Central memory CD8-positive, alpha-beta T cell (primary cell): ENCODE measurements around the gene CBLC.

Experiments used
- ATAC-seq: fragments of 150-1000 bp; cut with Tn5 transposase; replicated peaks from 2 replicates; pipeline ENCODE4 v1.10.0; 2022; ENCODE audit warnings: mild to moderate bottlenecking, moderate FRiP score, moderate number of reproducible peaks; ENCODE audit not compliant: poor library complexity, severe bottlenecking; ENCODE audit errors: extremely low read depth
- DNase-seq, 2 donors: peaks; one replicate each; pipeline ENCODE4 v3.0.0; 2021; ENCODE audit warnings: low spot score in 2 of 2
- H3K27ac Mint-ChIP-seq: one replicate; pipeline ENCODE4 v1.8.0; 2022; ENCODE audit warnings: low read depth, mild to moderate bottlenecking, moderate library complexity, mixed read lengths
- H3K27me3 Mint-ChIP-seq: one replicate; pipeline ENCODE4 v1.8.0; 2022; ENCODE audit warnings: mixed read lengths
- H3K36me3 Mint-ChIP-seq: one replicate; pipeline ENCODE4 v1.8.0; 2022; ENCODE audit warnings: mild to moderate bottlenecking, moderate library complexity, mixed read lengths; ENCODE audit not compliant: insufficient read depth
- H3K4me1 Mint-ChIP-seq: one replicate; pipeline ENCODE4 v1.8.0; 2022; ENCODE audit warnings: mixed read lengths
- H3K4me3 Mint-ChIP-seq: one replicate; pipeline ENCODE4 v1.8.0; 2022; ENCODE audit warnings: mild to moderate bottlenecking, moderate library complexity, mixed read lengths
- H3K9me3 Mint-ChIP-seq: one replicate; pipeline ENCODE4 v1.8.0; 2022; ENCODE audit warnings: mixed read lengths

The CBLC gene

DNA sequence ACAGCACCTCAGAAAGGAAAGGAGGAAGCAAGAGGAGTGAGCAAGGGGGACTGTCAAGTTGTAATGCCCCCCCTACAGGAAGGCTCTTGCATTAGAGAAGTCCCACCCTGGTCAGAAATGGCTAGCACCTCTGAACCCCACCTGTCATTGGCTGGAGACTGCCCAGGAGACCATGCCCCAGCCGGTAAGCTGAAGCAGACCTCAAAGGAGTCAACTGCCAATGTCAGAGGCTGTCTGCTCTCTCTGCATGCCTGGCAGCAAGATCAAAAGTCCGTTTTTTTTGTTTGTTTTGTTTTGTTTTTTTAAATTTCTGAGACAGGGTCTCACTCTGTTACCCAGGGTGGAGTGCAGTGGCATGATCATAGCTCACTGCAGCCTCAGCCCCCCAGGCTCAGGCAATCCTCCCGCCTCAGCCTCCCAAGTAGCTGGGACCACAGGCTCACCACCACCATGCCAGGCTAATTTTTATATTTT, 37.3 kb upstream of the CBLC start:
- Mint-ChIP-seq H3K4me1 (peaks cover 16% of the 10 kb centered on the region), H3K27ac (peak overlapping the region; percentile 8), H3K36me3 (peaks cover 1% of the 10 kb centered on the region), H3K4me3 (no peak overlapping the region), H3K9me3 (no peaks in the 10 kb centered on the region), H3K27me3 (no peaks in the 10 kb centered on the region)
- DNase-seq (no peak), ATAC-seq (no peak)

- no peak for ATAC-seq
- no peak overlapping the region for H3K27ac Mint-ChIP-seq
Measured at GRCh38 chr19:44741258-44741731, 36.4 kb upstream of the CBLC start.

GRCh38 chr19:44741841-44742329, 35.8 kb upstream of the CBLC start:
- no peak overlapping the region for H3K27ac Mint-ChIP-seq
- H3K27me3 Mint-ChIP-seq = no peaks in the 10 kb centered on the region
- H3K36me3 Mint-ChIP-seq = peaks cover 5% of the 10 kb centered on the region
- no peak for ATAC-seq
- no peaks in the 10 kb centered on the region for H3K9me3 Mint-ChIP-seq
- H3K4me1 Mint-ChIP-seq = peaks cover 18% of the 10 kb centered on the region
- no peak overlapping the region for H3K4me3 Mint-ChIP-seq
- DNase-seq = no peak

More at GRCh38 chr19:44741258-44741731, 36.4 kb upstream of the CBLC start:
- Mint-ChIP-seq H3K4me3 (no peak overlapping the region), H3K36me3 (peaks cover 3% of the 10 kb centered on the region), H3K4me1 (peaks cover 16% of the 10 kb centered on the region), H3K27me3 (no peaks in the 10 kb centered on the region), H3K9me3 (no peaks in the 10 kb centered on the region)
- no peak for DNase-seq

GRCh38 chr19:44742330-44743061, 35.2 kb upstream of the CBLC start:
- H3K36me3 Mint-ChIP-seq = peaks cover 5% of the 10 kb centered on the region
- no peak overlapping the region for H3K4me3 Mint-ChIP-seq
- peaks cover 18% of the 10 kb centered on the region for H3K4me1 Mint-ChIP-seq
- no peaks in the 10 kb centered on the region for H3K27me3 Mint-ChIP-seq
- H3K9me3 Mint-ChIP-seq = no peaks in the 10 kb centered on the region
- ATAC-seq (no peak), DNase-seq (no peak)
- no peak overlapping the region for H3K27ac Mint-ChIP-seq

DNA sequence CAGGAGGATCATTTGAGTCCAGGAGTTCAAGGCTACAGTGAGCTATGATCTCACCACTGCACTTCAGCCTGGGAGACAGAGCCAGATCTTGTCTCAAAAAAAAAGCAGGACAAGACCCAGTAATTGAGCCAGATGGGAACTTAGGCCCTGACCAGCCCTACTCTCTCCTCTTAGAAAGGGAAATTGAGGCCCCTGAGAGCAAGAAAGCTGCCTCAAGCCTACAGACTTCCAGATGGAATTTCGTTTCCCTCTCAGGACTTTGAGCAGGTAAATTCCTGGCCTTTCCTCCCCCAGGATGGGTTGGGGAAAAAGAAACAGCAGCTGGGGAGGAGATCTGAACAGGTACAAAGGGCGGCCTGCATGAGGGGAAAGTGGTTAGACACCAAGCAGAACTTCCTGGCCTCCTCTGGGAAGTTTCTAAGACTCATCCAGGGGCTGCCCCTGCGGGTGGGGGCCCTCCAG, 32.8 kb upstream of the CBLC start:
- no peak overlapping the region for H3K4me3 Mint-ChIP-seq
- H3K4me1 Mint-ChIP-seq = peaks cover 35% of the 10 kb centered on the region
- no peaks in the 10 kb centered on the region for H3K9me3 Mint-ChIP-seq
- peak overlapping the region; percentile 93 for H3K27ac Mint-ChIP-seq
- ATAC-seq = no peak
- H3K36me3 Mint-ChIP-seq = peaks cover 15% of the 10 kb centered on the region
- no peaks in the 10 kb centered on the region for H3K27me3 Mint-ChIP-seq
- DNase-seq = no peak

DNA sequence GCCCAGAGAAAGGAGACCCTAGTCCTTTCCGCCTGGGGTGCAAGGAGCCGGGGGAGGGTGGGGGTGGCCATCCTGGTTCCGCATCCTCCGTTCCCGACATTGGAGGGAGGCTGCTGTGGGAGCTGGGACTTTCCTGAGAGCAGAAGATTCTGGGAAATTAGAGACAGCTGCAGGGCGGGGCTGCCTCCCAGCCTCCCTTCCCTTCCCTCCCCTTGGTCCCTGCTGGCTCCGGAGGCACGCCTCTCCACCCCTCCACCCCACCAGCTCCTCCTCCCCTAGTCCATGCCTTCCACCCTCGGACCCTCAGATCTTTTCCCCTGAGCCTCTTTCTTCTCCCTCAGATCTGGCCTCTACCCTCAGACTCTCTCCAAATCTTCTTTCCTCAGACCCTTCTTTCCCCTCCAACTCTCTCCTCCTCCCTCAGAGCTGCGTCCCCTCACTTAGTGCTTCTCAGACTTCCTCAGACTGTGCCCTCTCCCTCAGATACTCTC, 32.3 kb upstream of the CBLC start:
- DNase-seq (no peak), ATAC-seq (no peak)
- Mint-ChIP-seq H3K4me3 (peak overlapping the region; percentile 85), H3K4me1 (peaks cover 40% of the 10 kb centered on the region), H3K27me3 (no peaks in the 10 kb centered on the region), H3K9me3 (no peaks in the 10 kb centered on the region), H3K27ac (peak overlapping the region; percentile 93), H3K36me3 (peaks cover 15% of the 10 kb centered on the region)

- Mint-ChIP-seq H3K4me1 (peaks cover 46% of the 10 kb centered on the region), H3K36me3 (peaks cover 19% of the 10 kb centered on the region), H3K27ac (peak overlapping the region; percentile 93), H3K9me3 (no peaks in the 10 kb centered on the region), H3K27me3 (no peaks in the 10 kb centered on the region), H3K4me3 (peak overlapping the region; percentile 85)
- ATAC-seq (no peak), DNase-seq (no peak)
Measured at GRCh38 chr19:44745887-44746600, 31.6 kb upstream of the CBLC start.

DNA sequence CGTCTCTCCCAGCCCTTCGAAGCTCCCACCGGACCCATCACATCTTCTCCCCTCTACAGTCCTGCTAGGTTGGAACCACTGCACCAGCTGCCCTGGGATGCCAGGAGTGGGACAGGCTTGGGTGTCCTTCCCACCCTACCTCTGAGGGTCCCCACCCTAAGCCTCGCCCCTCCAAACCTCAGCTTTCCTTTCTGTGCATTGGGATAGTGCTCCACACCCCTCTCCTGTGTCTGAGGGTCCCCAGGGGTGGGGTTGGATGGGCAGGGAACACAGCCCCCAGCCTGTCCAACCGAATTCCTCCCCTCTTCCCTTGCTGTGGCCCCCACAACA, 31.1 kb upstream of the CBLC start:
- Mint-ChIP-seq H3K36me3 (peaks cover 20% of the 10 kb centered on the region), H3K4me1 (peaks cover 52% of the 10 kb centered on the region), H3K9me3 (no peaks in the 10 kb centered on the region), H3K27ac (peak overlapping the region; percentile 93), H3K4me3 (peak overlapping the region; percentile 85), H3K27me3 (no peaks in the 10 kb centered on the region)
- ATAC-seq (no peak), DNase-seq (no peak)

- DNase-seq (peak; percentile 68 to 82), ATAC-seq (peak; percentile 54)
- H3K4me3 Mint-ChIP-seq = peak overlapping the region; percentile 85
- no peaks in the 10 kb centered on the region for H3K27me3 Mint-ChIP-seq
- peaks cover 57% of the 10 kb centered on the region for H3K4me1 Mint-ChIP-seq
- H3K27ac Mint-ChIP-seq = peak overlapping the region; percentile 93
- no peaks in the 10 kb centered on the region for H3K9me3 Mint-ChIP-seq
- H3K36me3 Mint-ChIP-seq = peaks cover 24% of the 10 kb centered on the region
Measured at GRCh38 chr19:44746946-44747738, 30.5 kb upstream of the CBLC start.

- H3K9me3 Mint-ChIP-seq = no peaks in the 10 kb centered on the region
- peak; percentile 45 for ATAC-seq
Measured at GRCh38 chr19:44747739-44748425, 29.8 kb upstream of the CBLC start.

DNA sequence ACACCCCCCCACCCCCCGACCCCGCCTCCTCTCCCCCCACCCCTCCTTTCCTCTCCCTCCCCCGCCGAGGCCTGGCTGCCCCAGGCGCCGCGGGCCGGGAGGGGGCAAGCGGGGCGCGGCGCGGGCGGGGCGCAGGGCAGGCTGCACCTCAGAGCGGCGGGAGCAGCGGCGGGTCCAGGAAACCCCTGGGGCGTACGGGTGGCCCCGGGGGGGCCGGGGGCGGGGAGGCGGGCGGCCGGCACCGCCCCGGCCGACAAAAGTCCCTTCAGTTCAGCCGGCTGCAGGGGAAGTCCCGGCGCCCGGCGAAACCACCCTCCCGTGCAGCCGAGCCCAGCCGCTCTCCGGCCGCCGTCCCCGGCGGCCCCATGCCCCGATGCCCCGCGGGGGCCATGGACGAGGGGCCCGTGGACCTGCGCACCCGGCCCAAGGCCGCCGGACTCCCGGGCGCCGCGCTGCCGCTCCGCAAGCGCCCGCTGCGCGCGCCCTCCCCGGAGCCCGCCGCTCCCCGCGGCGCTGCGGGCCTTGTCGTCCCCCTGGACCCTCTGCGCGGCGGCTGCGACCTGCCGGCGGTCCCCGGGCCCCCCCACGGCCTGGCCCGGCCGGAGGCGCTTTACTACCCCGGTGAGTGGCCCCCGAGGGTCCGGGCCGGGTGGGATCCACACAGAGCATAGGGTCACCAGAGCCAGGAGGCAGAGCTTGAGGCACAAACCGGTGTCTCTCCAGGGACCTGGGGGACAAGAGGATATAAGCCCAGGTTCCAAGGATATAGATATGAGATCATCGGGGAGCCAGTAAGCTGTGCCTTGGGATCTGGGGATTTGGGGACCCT, 29.1 kb upstream of the CBLC start, which contains the start of gene BCL3:
TSS of gene BCL3 (plus strand) at position 283 of the 829 bp plus-strand sequence. CDS start at position 366, 83 bp downstream.
- ATAC-seq = peak; percentile 49
- Mint-ChIP-seq H3K4me3 (peak within 1 kb of the TSS; percentile 85), H3K36me3 (peaks cover 33% of the 10 kb centered on the region), H3K4me1 (peaks cover 66% of the 10 kb centered on the region), H3K9me3 (no peaks in the 10 kb centered on the region), H3K27ac (peak within 1 kb of the TSS; percentile 93), H3K27me3 (no peaks in the 10 kb centered on the region)
- DNase-seq = peak; percentile 58 to 74

More at GRCh38 chr19:44747739-44748425, 29.8 kb upstream of the CBLC start:
- Mint-ChIP-seq H3K27me3 (no peaks in the 10 kb centered on the region), H3K27ac (peak overlapping the region; percentile 93), H3K4me1 (peaks cover 59% of the 10 kb centered on the region), H3K4me3 (peak overlapping the region; percentile 85), H3K36me3 (peaks cover 28% of the 10 kb centered on the region)
- no peak for DNase-seq
